ENCODE data around the gene COA6. TPM values are rescaled to one million over a fixed set of nuclear protein-coding genes. Genes with fewer than 3 reads are reported as not detected.

Gene COA6
- polyA plus RNA-seq, 1 donor (not counting 4 experiments of a cell fraction or from before 2014, with no cell fraction given), result 36.0 TPM

DNA sequence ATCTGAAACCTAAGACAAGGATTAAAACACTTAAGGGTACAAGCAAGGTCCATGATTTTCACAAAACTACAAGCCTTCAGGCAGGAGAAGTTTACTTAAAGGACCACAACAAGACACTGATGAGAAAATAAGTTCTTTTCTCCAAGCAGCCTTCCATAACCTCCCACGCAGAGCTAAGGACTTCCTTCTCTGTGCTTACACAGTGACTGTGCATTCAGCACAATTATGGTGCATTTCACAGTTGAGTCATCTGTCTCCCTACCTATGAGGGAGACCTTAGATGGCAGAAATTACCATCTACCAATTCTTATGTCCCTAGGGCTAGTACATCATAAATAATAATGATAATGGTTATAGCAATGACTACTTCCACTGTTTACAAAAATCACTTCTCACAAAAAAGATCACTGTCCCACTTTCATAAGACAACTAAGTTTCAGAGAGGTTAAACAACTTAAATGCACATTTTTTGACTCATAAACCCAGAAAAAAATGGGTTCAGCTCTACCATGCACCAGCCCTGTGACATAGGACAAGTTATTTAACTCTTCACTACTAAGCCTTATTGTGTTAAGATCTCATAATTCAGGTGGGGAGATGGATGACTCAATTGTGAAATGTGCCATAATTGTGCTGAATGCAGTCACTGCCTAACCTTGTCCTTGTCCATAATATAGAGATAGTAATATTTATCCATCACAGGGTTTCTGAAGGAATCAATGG lies 60.5 kb downstream of the COA6 start:
- H3K27ac ChIP-seq (ENCODE audit: control insufficient read depth, insufficient read depth, low read length), result no peak overlapping the region
- peak; percentile 82 for FAIRE-seq
- no peak overlapping the region for H3K4me2 ChIP-seq (ENCODE audit: control insufficient read depth, extremely low read depth, insufficient read depth, low read depth, low read length)
- no peak overlapping the region for H3K4me3 ChIP-seq (ENCODE audit: control insufficient read depth in 2 of 3, extremely low read depth in 1 of 3, insufficient read depth in 2 of 3, low read depth in 1 of 3, low read length in 3 of 3)
- H3K4me1 ChIP-seq (ENCODE audit: control insufficient read depth, extremely low read depth, insufficient read depth, low read length), result no peaks in the 10 kb centered on the region
- no peak overlapping the region for H3K9ac ChIP-seq (ENCODE audit: control insufficient read depth, extremely low read depth, insufficient read depth, low read length)
- TF ChIP-seq, protein P1, sequence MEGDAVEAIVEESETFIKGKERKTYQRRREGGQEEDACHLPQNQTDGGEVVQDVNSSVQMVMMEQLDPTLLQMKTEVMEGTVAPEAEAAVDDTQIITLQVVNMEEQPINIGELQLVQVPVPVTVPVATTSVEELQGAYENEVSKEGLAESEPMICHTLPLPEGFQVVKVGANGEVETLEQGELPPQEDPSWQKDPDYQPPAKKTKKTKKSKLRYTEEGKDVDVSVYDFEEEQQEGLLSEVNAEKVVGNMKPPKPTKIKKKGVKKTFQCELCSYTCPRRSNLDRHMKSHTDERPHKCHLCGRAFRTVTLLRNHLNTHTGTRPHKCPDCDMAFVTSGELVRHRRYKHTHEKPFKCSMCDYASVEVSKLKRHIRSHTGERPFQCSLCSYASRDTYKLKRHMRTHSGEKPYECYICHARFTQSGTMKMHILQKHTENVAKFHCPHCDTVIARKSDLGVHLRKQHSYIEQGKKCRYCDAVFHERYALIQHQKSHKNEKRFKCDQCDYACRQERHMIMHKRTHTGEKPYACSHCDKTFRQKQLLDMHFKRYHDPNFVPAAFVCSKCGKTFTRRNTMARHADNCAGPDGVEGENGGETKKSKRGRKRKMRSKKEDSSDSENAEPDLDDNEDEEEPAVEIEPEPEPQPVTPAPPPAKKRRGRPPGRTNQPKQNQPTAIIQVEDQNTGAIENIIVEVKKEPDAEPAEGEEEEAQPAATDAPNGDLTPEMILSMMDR (optimal IDR thresholded peaks at IDR 0.05 in 1 of 3, IDR thresholded peaks at IDR 0.05 in 1 of 3, conservative IDR thresholded peaks at IDR 0.05 in 1 of 3; ENCODE audit: extremely low read depth in 1 of 3, insufficient read depth in 2 of 3, low read length in 3 of 3), result no peak
- no peak for TF ChIP-seq EZH2 (IDR thresholded peaks at IDR 0.05; ENCODE audit: low read length)
- H2AFZ ChIP-seq (ENCODE audit: control insufficient read depth, low read length), result no peak overlapping the region
- no peaks in the 10 kb centered on the region for H3K9me1 ChIP-seq (ENCODE audit: control insufficient read depth, extremely low read depth, insufficient read depth, low read length)
- dilution Hi-C loops (cut with MboI; ENCODE audit: extremely low pct_ligation_motif_present, low sequenced_read_pairs), result no loop called here
- peaks cover 6 to 12% of the 10 kb centered on the region in 2 experiments for H3K36me3 ChIP-seq (ENCODE audit: control insufficient read depth in 2 of 2, extremely low read depth in 1 of 2, insufficient read depth in 2 of 2, low read length in 2 of 2)
- no peaks in the 10 kb centered on the region for H3K79me2 ChIP-seq (ENCODE audit: control insufficient read depth, insufficient read depth, low read length)
- H4K20me1 ChIP-seq (ENCODE audit: control insufficient read depth, extremely low read depth, insufficient read depth, low read length), result no peaks in the 10 kb centered on the region
- no peaks in the 10 kb centered on the region for H3K27me3 ChIP-seq (ENCODE audit: control insufficient read depth, extremely low read depth, insufficient read depth, low read length)
- H3K9me3 ChIP-seq (ENCODE audit: control insufficient read depth, low read depth, low read length), result no peaks in the 10 kb centered on the region
- no peak for DNase-seq (ENCODE audit: low read depth, low spot score)

Other genes with a start within 250 kb of the COA6 start
- 18.4 to 28.7 TPM (median 23.6 TPM) in 3 replicates for gene TARBP1, start 105.7 kb downstream of the COA6 start, polyA plus RNA-seq
- gene IRF2BP2, start 236.7 kb downstream of the COA6 start, polyA plus RNA-seq, result 29.9 to 59.7 TPM (median 40.2 TPM) in 3 replicates

All from keratinocyte (primary cell).